Ovary (tissue), 3 donors: ENCODE measurements around the gene CHSY3.

ENCODE experiments used
- EP300 ChIP-seq: sonication (generic); formaldehyde crosslinking; IDR thresholded peaks from one replicate; pipeline ENCODE4 v1.6.1; 2017; ENCODE audit warnings: antibody characterized with exemption
- TF ChIP-seq, protein P1 (sequence below), 3 donors: fragments of 450-650 bp in 2 of 3; fragments of 200-600 bp in 1 of 3; IDR thresholded peaks; one replicate each; pipeline versions ENCODE4 v1.5.1 to v1.8.0; 2016 to 2022; ENCODE audit warnings: antibody characterized with exemption in 3 of 3, mild to moderate bottlenecking in 1 of 3
- donor health status: DM: no; HTN: no; CAD: no.

DNA sequence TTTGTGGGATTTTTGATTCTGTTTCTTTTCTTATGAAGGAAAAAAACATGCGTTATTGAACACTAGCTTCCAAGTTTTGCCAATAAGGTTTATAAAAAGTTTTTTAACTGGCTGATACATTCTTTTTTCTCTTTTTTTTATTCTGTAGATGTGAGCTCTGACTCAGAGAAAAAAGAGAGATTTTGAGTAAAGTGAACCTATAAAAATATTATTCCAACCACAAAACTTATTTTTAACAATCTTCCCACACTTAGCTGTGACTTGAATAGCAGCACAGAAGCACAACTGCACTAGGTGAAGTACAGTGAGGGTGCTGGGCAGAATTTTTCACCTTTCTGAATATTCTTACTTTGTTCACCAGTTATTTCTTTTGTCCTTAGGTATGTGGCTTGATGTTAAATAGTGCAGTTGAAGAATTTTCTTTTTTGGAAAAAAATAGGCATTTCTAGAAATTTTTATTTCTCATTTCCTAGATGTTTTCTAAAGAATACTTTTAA is 41.6 kb downstream of the CHSY3 start:
- TF ChIP-seq, protein P1, sequence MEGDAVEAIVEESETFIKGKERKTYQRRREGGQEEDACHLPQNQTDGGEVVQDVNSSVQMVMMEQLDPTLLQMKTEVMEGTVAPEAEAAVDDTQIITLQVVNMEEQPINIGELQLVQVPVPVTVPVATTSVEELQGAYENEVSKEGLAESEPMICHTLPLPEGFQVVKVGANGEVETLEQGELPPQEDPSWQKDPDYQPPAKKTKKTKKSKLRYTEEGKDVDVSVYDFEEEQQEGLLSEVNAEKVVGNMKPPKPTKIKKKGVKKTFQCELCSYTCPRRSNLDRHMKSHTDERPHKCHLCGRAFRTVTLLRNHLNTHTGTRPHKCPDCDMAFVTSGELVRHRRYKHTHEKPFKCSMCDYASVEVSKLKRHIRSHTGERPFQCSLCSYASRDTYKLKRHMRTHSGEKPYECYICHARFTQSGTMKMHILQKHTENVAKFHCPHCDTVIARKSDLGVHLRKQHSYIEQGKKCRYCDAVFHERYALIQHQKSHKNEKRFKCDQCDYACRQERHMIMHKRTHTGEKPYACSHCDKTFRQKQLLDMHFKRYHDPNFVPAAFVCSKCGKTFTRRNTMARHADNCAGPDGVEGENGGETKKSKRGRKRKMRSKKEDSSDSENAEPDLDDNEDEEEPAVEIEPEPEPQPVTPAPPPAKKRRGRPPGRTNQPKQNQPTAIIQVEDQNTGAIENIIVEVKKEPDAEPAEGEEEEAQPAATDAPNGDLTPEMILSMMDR (IDR thresholded peaks at IDR 0.05): no peak
- TF ChIP-seq EP300: no peak
